A204.1 (cell line): ENCODE measurements around the gene ATRNL1.
A peak's percentile ranks its signal among the peaks of the same experiment; 100 is the strongest.

Experiments
- FAIRE-seq: peaks from 2 replicates; lab custom pipeline; 2012; peaks lifted over from hg19 to GRCh38; lab: Jason Lieb, UNC

ATRNL1 gene

GRCh38 chr10:115909962-115910731 is 817.0 kb downstream of the ATRNL1 start:
- FAIRE-seq: no peak

- FAIRE-seq: no peak
Measured at GRCh38 chr10:115914475-115914874, 821.3 kb downstream of the ATRNL1 start.

- FAIRE-seq: no peak
Measured at GRCh38 chr10:115915429-115915828, 822.3 kb downstream of the ATRNL1 start.

- FAIRE-seq: no peak
Measured at GRCh38 chr10:115918812-115919211, 825.6 kb downstream of the ATRNL1 start.

- FAIRE-seq: no peak
Measured at GRCh38 chr10:115921795-115922194, 828.6 kb downstream of the ATRNL1 start.

- no peak for FAIRE-seq
Measured at GRCh38 chr10:115931309-115931708, 838.1 kb downstream of the ATRNL1 start.

- FAIRE-seq: no peak
Measured at GRCh38 chr10:115932099-115932498, 838.9 kb downstream of the ATRNL1 start.

- no peak for FAIRE-seq
Measured at GRCh38 chr10:115933098-115933497, 839.9 kb downstream of the ATRNL1 start.

GRCh38 chr10:115935731-115936130 is 842.6 kb downstream of the ATRNL1 start:
- FAIRE-seq: no peak

- FAIRE-seq: no peak
Measured at GRCh38 chr10:115936926-115937767, 844.0 kb downstream of the ATRNL1 start.

- FAIRE-seq: no peak
Measured at GRCh38 chr10:115937768-115938056, 844.5 kb downstream of the ATRNL1 start.

- no peak for FAIRE-seq
Measured at GRCh38 chr10:115939101-115939854, 846.1 kb downstream of the ATRNL1 start.

- no peak for FAIRE-seq
Measured at GRCh38 chr10:115941361-115941771, 848.2 kb downstream of the ATRNL1 start.

- no peak for FAIRE-seq
Measured at GRCh38 chr10:115942101-115942500, 848.9 kb downstream of the ATRNL1 start.

GRCh38 chr10:115944538-115944937 is 851.4 kb downstream of the ATRNL1 start:
- no peak for FAIRE-seq

GRCh38 chr10:115945701-115946445 is 852.7 kb downstream of the ATRNL1 start:
- FAIRE-seq: no peak

GRCh38 chr10:115947104-115947503 is 853.9 kb downstream of the ATRNL1 start:
- FAIRE-seq: no peak

- peak; percentile 27 for FAIRE-seq
Measured at GRCh38 chr10:115948465-115948864, 855.3 kb downstream of the ATRNL1 start.

GRCh38 chr10:115949282-115949844 is 856.2 kb downstream of the ATRNL1 start:
- no peak for FAIRE-seq

- FAIRE-seq: no peak
Measured at GRCh38 chr10:115950320-115950719, 857.2 kb downstream of the ATRNL1 start.

GRCh38 chr10:115951242-115951641 is 858.1 kb downstream of the ATRNL1 start:
- FAIRE-seq: no peak

GRCh38 chr10:115953281-115953680 is 860.1 kb downstream of the ATRNL1 start:
- FAIRE-seq: no peak
